ENCODE results near the gene ADNP. TPM values are rescaled to one million over a fixed set of nuclear protein-coding genes. Genes with fewer than 3 reads are reported as not detected.
A peak's percentile ranks its signal among the peaks of the same experiment; 100 is the strongest.

Gene ADNP
- total RNA-seq, 1 donor from 2014 or later, result 75.4 TPM

- Histone ChIP-seq H3K27me3 (no peaks in the 10 kb centered on the region), H3K4me2 (no peak overlapping the region), H2AFZ (replicated peaks) (no peak overlapping the region), H3K4me1 (peaks cover 15% of the 10 kb centered on the region), H3K27ac (no peak overlapping the region), H3F3A (ENCODE audit: low read depth) (peaks cover 12% of the 10 kb centered on the region), H3K9me3 (ENCODE audit: low read depth) (no peaks in the 10 kb centered on the region), H3K4me3 (no peak overlapping the region), H3K36me3 (no peaks in the 10 kb centered on the region), H3K79me2 (ENCODE audit: low read depth) (peaks cover 6% of the 10 kb centered on the region), H4K20me1 (ENCODE audit: low read depth) (peaks cover 5% of the 10 kb centered on the region), H3K9ac (no peak overlapping the region)
- Mint-ChIP-seq H3K27ac (peak overlapping the region; percentile 12), H3K4me3 (no peak overlapping the region), H3K4me1 (peaks cover 26% of the 10 kb centered on the region), H3K27me3 (ENCODE audit: insufficient read depth, low read depth) (peaks cover 3% of the 10 kb centered on the region), H3K9me3 (no peaks in the 10 kb centered on the region), H3K36me3 (peaks cover 7% of the 10 kb centered on the region)
- DNase-seq (ENCODE audit: low spot score), result no peak
- TF ChIP-seq EZH2phosphoT487 (IDR thresholded peaks at IDR 0.05), result no peak
- TF ChIP-seq, protein P1, sequence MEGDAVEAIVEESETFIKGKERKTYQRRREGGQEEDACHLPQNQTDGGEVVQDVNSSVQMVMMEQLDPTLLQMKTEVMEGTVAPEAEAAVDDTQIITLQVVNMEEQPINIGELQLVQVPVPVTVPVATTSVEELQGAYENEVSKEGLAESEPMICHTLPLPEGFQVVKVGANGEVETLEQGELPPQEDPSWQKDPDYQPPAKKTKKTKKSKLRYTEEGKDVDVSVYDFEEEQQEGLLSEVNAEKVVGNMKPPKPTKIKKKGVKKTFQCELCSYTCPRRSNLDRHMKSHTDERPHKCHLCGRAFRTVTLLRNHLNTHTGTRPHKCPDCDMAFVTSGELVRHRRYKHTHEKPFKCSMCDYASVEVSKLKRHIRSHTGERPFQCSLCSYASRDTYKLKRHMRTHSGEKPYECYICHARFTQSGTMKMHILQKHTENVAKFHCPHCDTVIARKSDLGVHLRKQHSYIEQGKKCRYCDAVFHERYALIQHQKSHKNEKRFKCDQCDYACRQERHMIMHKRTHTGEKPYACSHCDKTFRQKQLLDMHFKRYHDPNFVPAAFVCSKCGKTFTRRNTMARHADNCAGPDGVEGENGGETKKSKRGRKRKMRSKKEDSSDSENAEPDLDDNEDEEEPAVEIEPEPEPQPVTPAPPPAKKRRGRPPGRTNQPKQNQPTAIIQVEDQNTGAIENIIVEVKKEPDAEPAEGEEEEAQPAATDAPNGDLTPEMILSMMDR (IDR thresholded peaks at IDR 0.05), result no peak
These were observed 55.1 kb downstream of the ADNP start for GRCh38 chr20:50876063-50876685.

- H3F3A ChIP-seq (ENCODE audit: low read depth), result peaks cover 21% of the 10 kb centered on the region
- no peaks in the 10 kb centered on the region for H3K36me3 ChIP-seq
- H2AFZ ChIP-seq (replicated peaks), result no peak overlapping the region
- Mint-ChIP-seq H3K36me3 (peaks cover 7% of the 10 kb centered on the region), H3K27ac (no peak overlapping the region), H3K4me3 (no peak overlapping the region), H3K9me3 (no peaks in the 10 kb centered on the region), H3K27me3 (ENCODE audit: insufficient read depth, low read depth) (peaks cover 5% of the 10 kb centered on the region), H3K4me1 (peaks cover 38% of the 10 kb centered on the region)
- H4K20me1 ChIP-seq (ENCODE audit: low read depth), result peaks cover 5% of the 10 kb centered on the region
- no peak overlapping the region for H3K4me3 ChIP-seq
- no peaks in the 10 kb centered on the region for H3K9me3 ChIP-seq (ENCODE audit: low read depth)
- H3K79me2 ChIP-seq (ENCODE audit: low read depth), result peaks cover 6% of the 10 kb centered on the region
- TF ChIP-seq EZH2 (IDR thresholded peaks at IDR 0.05) (no peak), EZH2phosphoT487 (IDR thresholded peaks at IDR 0.05) (no peak)
- TF ChIP-seq, protein P1 (IDR thresholded peaks at IDR 0.05), result no peak
- no peak overlapping the region for H3K9ac ChIP-seq
- no peak overlapping the region for H3K27ac ChIP-seq
- H3K4me2 ChIP-seq, result no peak overlapping the region
- H3K4me1 ChIP-seq, result peaks cover 24% of the 10 kb centered on the region
- DNase-seq (ENCODE audit: low spot score), result no peak
- no peaks in the 10 kb centered on the region for H3K27me3 ChIP-seq
These were observed 56.2 kb downstream of the ADNP start for GRCh38 chr20:50874758-50875665.

DNA sequence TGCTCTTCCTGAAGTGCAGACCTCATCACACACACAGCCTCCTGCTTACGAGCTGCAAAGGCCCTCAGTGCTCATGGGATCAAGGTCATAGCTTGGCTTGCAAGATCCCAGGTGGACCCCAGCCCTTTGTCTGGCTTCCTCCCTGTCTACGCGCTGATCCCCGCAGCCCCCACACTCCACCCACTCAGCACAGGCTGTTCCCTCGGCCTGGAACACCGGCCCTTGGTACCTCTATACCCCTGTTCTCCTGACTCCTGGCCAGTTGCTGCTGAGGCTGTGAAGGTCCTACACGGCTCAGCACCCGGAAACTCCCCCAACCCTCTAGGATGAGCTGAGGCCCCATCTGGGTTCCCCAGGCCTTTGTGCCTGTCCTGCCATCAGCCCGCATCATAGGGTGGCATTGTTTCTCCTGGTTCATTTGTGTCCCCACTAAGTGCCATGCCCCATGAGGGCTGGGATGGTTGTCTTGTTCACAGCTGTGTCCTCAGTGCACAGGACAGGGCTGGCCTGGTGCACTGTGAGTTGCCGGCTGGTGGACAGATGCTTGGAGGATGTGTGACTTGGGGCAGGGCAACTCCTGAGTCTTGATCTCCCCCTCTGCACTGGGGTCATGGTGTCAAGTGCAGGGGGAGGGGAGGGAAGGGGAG is 57.0 kb downstream of the ADNP start:
- H3K4me3 Mint-ChIP-seq, result no peak overlapping the region
- peaks cover 23% of the 10 kb centered on the region for H3F3A ChIP-seq (ENCODE audit: low read depth)
- H3K36me3 Mint-ChIP-seq, result peaks cover 7% of the 10 kb centered on the region
- TF ChIP-seq EZH2 (IDR thresholded peaks at IDR 0.05), result no peak
- TF ChIP-seq EZH2phosphoT487 (IDR thresholded peaks at IDR 0.05), result no peak
- peaks cover 6% of the 10 kb centered on the region for H3K79me2 ChIP-seq (ENCODE audit: low read depth)
- no peak overlapping the region for H2AFZ ChIP-seq (replicated peaks)
- H3K27me3 Mint-ChIP-seq (ENCODE audit: insufficient read depth, low read depth), result peaks cover 5% of the 10 kb centered on the region
- no peaks in the 10 kb centered on the region for H3K27me3 ChIP-seq
- H3K9me3 ChIP-seq (ENCODE audit: low read depth), result no peaks in the 10 kb centered on the region
- peak overlapping the region; percentile 83 for H3K27ac Mint-ChIP-seq
- H3K27ac ChIP-seq, result no peak overlapping the region
- H3K4me2 ChIP-seq, result no peak overlapping the region
- H3K9me3 Mint-ChIP-seq, result no peaks in the 10 kb centered on the region
- no peaks in the 10 kb centered on the region for H3K36me3 ChIP-seq
- H3K4me1 Mint-ChIP-seq, result peaks cover 41% of the 10 kb centered on the region
- H3K9ac ChIP-seq, result no peak overlapping the region
- peaks cover 24% of the 10 kb centered on the region for H3K4me1 ChIP-seq
- H4K20me1 ChIP-seq (ENCODE audit: low read depth), result peaks cover 5% of the 10 kb centered on the region
- H3K4me3 ChIP-seq, result no peak overlapping the region
- no peak for DNase-seq (ENCODE audit: low spot score)
